Measurements from ENCODE around the gene CNTNAP2. TPM values are rescaled to one million over a fixed set of nuclear protein-coding genes. Genes with fewer than 3 reads are reported as not detected.

CNTNAP2 gene
- total and polyA plus RNA-seq, 2 of the 8 experiments (the other 6 are each of a cell fraction or from before 2014, with no cell fraction given) = 27.9 to 71.0 TPM

DNA sequence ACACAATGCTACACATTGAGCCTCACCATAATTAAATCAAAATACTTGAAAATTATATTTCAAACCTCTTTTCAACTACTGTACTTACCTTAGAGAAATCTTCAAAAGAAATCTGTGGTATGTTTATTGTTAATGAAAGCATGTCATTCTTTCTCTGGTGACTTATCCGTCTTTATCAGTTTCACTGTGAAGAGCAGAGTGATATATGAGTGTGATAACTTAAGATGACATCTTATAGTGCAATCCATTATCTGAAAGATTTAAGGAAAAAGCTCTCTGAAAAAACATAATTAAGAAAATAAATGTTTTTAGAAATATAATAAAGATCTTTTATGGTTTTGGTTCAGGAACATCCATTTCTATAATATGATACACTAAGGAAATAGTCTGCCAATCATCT is 1562.3 kb downstream of the CNTNAP2 start:
- H2BK12ac ChIP-seq (ENCODE audit: low read depth, low read length) = no peak overlapping the region
- no peaks in the 10 kb centered on the region for H4K20me1 ChIP-seq (replicated peaks in 1 of 2; ENCODE audit: control insufficient read depth in 1 of 2, insufficient read depth in 2 of 2, low read length in 2 of 2)
- H4K91ac ChIP-seq (replicated peaks; ENCODE audit: insufficient read length, low read length) = no peak overlapping the region
- H3K18ac ChIP-seq (ENCODE audit: extremely low read depth, low read length) = no peak overlapping the region
- H3K4ac ChIP-seq (replicated peaks; ENCODE audit: insufficient read length, low read depth, low read length) = no peak overlapping the region
- FAIRE-seq = no peak
- H2BK15ac ChIP-seq (ENCODE audit: low read length) = no peak overlapping the region
- H2AK5ac ChIP-seq (ENCODE audit: low read depth, low read length) = no peak overlapping the region
- no peaks in the 10 kb centered on the region for H3K23me2 ChIP-seq (ENCODE audit: low read depth, low read length)
- no peak for TF ChIP-seq ZNF274 (IDR thresholded peaks at IDR 0.05; ENCODE audit: borderline replicate concordance, extremely low read depth, low read length)
- TF ChIP-seq BRCA1 (IDR thresholded peaks at IDR 0.05; ENCODE audit: low read depth, low read length) = no peak
- TF ChIP-seq GTF2F1 (IDR thresholded peaks at IDR 0.05; ENCODE audit: borderline replicate concordance, low read depth, low read length) = no peak
- no peak for TF ChIP-seq SP1 (IDR thresholded peaks at IDR 0.05; ENCODE audit: low read depth, low read length)
- TF ChIP-seq BACH1 (IDR thresholded peaks at IDR 0.05; ENCODE audit: low read length) = no peak
- no peak for TF ChIP-seq RXRA (IDR thresholded peaks at IDR 0.05; ENCODE audit: insufficient read depth, low read depth, low read length)
- CTCF ChIA-PET (ENCODE audit: partially characterized antibody) = no interaction called here
- no peaks in the 10 kb centered on the region for H3K79me1 ChIP-seq (ENCODE audit: low read depth, low read length)
- no peak overlapping the region for H4K8ac ChIP-seq (ENCODE audit: extremely low read depth, insufficient read depth, low read length)
- H2BK20ac ChIP-seq (ENCODE audit: low read length) = no peak overlapping the region
- H3K4me1 ChIP-seq (replicated peaks in 1 of 4; ENCODE audit: control insufficient read depth in 3 of 4, insufficient read depth in 4 of 4, low read length in 3 of 4) = no peaks in the 10 kb centered on the region
- no peak overlapping the region for H4K5ac ChIP-seq (ENCODE audit: insufficient read length, low read depth, low read length)
- POLR2A ChIA-PET (ENCODE audit: partially characterized antibody) = no interaction called here
- no peak overlapping the region for H3K23ac ChIP-seq (ENCODE audit: insufficient read length)
- no peak overlapping the region for H3K4me3 ChIP-seq (ENCODE audit: extremely low read depth in 1 of 4, insufficient read depth in 2 of 4, low read depth in 3 of 4, low read length in 4 of 4)
- DNase-seq (ENCODE audit: low read depth in 1 of 2, low spot score in 2 of 2) = no peak
- H3K4me2 ChIP-seq (ENCODE audit: insufficient read depth in 1 of 2, low read depth in 2 of 2, low read length in 2 of 2) = no peak overlapping the region
- no peak overlapping the region for H3K14ac ChIP-seq (ENCODE audit: insufficient read length)
- H3K36me3 ChIP-seq (ENCODE audit: control insufficient read depth in 2 of 4, insufficient read depth in 4 of 4, low read length in 3 of 4) = no peaks in the 10 kb centered on the region
- H2AFZ ChIP-seq (ENCODE audit: low read length) = no peak overlapping the region
- H3K9me3 ChIP-seq (ENCODE audit: insufficient read depth in 2 of 2, low read depth in 1 of 2, low read length in 1 of 2) = no peaks in the 10 kb centered on the region
- WGBS, 2 experiments (ENCODE audit: extremely low coverage in 1 of 2, insufficient coverage in 1 of 2, insufficient read length in 1 of 2, insufficient replicate concordance in 2 of 2, low coverage in 1 of 2, low lambda C conversion rate in 2 of 2, missing lambda C conversion rate in 1 of 2) = 83% methylated on average over 1 of the region's 1 CpG; no CpG with 5 or more reads in 1 of the 2 experiments
- no peaks in the 10 kb centered on the region for H3K27me3 ChIP-seq (replicated peaks in 1 of 4; ENCODE audit: control insufficient read depth in 3 of 4, extremely low read depth in 1 of 4, insufficient read depth in 3 of 4, low read length in 3 of 4)
- H3K27ac ChIP-seq (ENCODE audit: low read depth, low read length) = no peak overlapping the region
- H3K79me2 ChIP-seq (ENCODE audit: control insufficient read depth in 1 of 2, insufficient read depth in 2 of 2, low read length in 2 of 2) = no peaks in the 10 kb centered on the region
- no peak overlapping the region for H2BK5ac ChIP-seq (ENCODE audit: low read depth, low read length)
- H3K56ac ChIP-seq (replicated peaks; ENCODE audit: insufficient read length, low read depth, low read length) = no peak overlapping the region
- no peak overlapping the region for H2BK120ac ChIP-seq (replicated peaks; ENCODE audit: low read depth, low read length)
- no peak overlapping the region for H3K9ac ChIP-seq (replicated peaks in 1 of 4; ENCODE audit: extremely low read depth in 1 of 4, low read depth in 3 of 4, low read length in 3 of 4)
